GM15510 (cell line): ENCODE results near the gene PPP1R7.

Experiments
- POLR2A ChIP-seq: IDR thresholded peaks from 3 replicates; pipeline ENCODE4 v1.6.1; 2011; ENCODE audit warnings: borderline replicate concordance; ENCODE audit not compliant: insufficient read length; ENCODE audit errors: extremely low read depth

The PPP1R7 gene

GRCh38 chr2:241205086-241205485, 54.8 kb downstream of the PPP1R7 start:
- TF ChIP-seq POLR2A = no peak

- no peak for TF ChIP-seq POLR2A
These were observed 56.9 kb downstream of the PPP1R7 start for GRCh38 chr2:241207151-241207550.

- TF ChIP-seq POLR2A = no peak
These were observed 57.4 kb downstream of the PPP1R7 start for GRCh38 chr2:241207641-241208040.

GRCh38 chr2:241208058-241208457, 57.8 kb downstream of the PPP1R7 start:
- no peak for TF ChIP-seq POLR2A

GRCh38 chr2:241209271-241209670, 59.0 kb downstream of the PPP1R7 start:
- no peak for TF ChIP-seq POLR2A

- no peak for TF ChIP-seq POLR2A
These were observed 61.0 kb downstream of the PPP1R7 start for GRCh38 chr2:241211276-241211675.

- TF ChIP-seq POLR2A = no peak
These were observed 62.8 kb downstream of the PPP1R7 start for GRCh38 chr2:241213041-241213440.

- no peak for TF ChIP-seq POLR2A
These were observed 63.3 kb downstream of the PPP1R7 start for GRCh38 chr2:241213567-241213966.

- no peak for TF ChIP-seq POLR2A
These were observed 63.9 kb downstream of the PPP1R7 start for GRCh38 chr2:241214209-241214608.

GRCh38 chr2:241214766-241215165, 64.5 kb downstream of the PPP1R7 start:
- no peak for TF ChIP-seq POLR2A

GRCh38 chr2:241215421-241215820, 65.2 kb downstream of the PPP1R7 start:
- no peak for TF ChIP-seq POLR2A

GRCh38 chr2:241216211-241216761, 66.0 kb downstream of the PPP1R7 start:
- TF ChIP-seq POLR2A = no peak

GRCh38 chr2:241217320-241218031, 67.2 kb downstream of the PPP1R7 start:
- no peak for TF ChIP-seq POLR2A

GRCh38 chr2:241218131-241219029, 68.1 kb downstream of the PPP1R7 start:
- no peak for TF ChIP-seq POLR2A

GRCh38 chr2:241219030-241219382, 68.7 kb downstream of the PPP1R7 start:
- TF ChIP-seq POLR2A = no peak
